ENCODE data around the gene ENTPD2. TPM values are rescaled to one million over a fixed set of nuclear protein-coding genes. Genes with fewer than 3 reads are reported as not detected.

ENTPD2 gene
- total RNA-seq, 2 experiments from 2014 or later, result not detected

- POLR2A ChIA-PET, result interaction anchor here (0.6 kb wide), 1 partner anchor 300 kb away, joined by 3 read pairs; no protein-coding TSS in a partner anchor
These were observed 21.8 kb downstream of the ENTPD2 start, which contains the start of gene FUT7 for GRCh38 chr9:137031904-137032640. TSS of gene FUT7 (minus strand) at chr9:137032088. CDS start at chr9:137031991, 97 bp downstream.

GRCh38 chr9:137030538-137031527, 23.0 kb downstream of the ENTPD2 start:
- H3K36me3 Mint-ChIP-seq, result no peaks in the 10 kb centered on the region
- intact Hi-C loops (cut with micrococcal nuclease), result loop anchor here (5.0 to 10.0 kb wide), 2 partner anchors 34 to 86 kb away; partner anchors contain the start of genes C8G, CLIC3 and FBXW5
- no peaks in the 10 kb centered on the region for H3K9me3 Mint-ChIP-seq
- ChIA-PET POLR2A (interaction anchor here (0.5 kb wide), 1 partner anchor 598 kb away, joined by 3 read pairs; no protein-coding TSS in a partner anchor), CTCF (interaction anchor here (0.6 to 6.8 kb wide), 17 partner anchors 6 to 303 kb away, joined by 3 to 73 read pairs (median 14); partner anchors contain the start of genes AJM1, MAN1B1, NPDC1 and PTGDS)
- H3K27ac Mint-ChIP-seq, result peak overlapping the region; percentile 72
- DNase-seq, result peak; percentile 84
- no peaks in the 10 kb centered on the region for H3K27me3 Mint-ChIP-seq
- peak overlapping the region; percentile 37 for H3K4me3 Mint-ChIP-seq
- peaks cover 57% of the 10 kb centered on the region for H3K4me1 Mint-ChIP-seq (ENCODE audit: low read depth)

More at GRCh38 chr9:137031904-137032640, 21.8 kb downstream of the ENTPD2 start, which contains the start of gene FUT7:
- DNase-seq, result peak; percentile 76
- peak within 1 kb of the TSS; percentile 72 for H3K27ac Mint-ChIP-seq
- CTCF ChIA-PET, result interaction anchor here (0.9 to 5.0 kb wide), 9 partner anchors 15 to 224 kb away, joined by 3 to 73 read pairs (median 4); partner anchors contain the start of genes AJM1, MAN1B1, NPDC1 and RABL6
- no peaks in the 10 kb centered on the region for H3K27me3 Mint-ChIP-seq
- H3K4me3 Mint-ChIP-seq, result peak within 1 kb of the TSS; percentile 48
- intact Hi-C loops (cut with micrococcal nuclease), result loop anchor here (5.0 to 10.0 kb wide), 2 partner anchors 35 to 87 kb away; partner anchors contain the start of genes C8G, CLIC3 and FBXW5
- peaks cover 57% of the 10 kb centered on the region for H3K4me1 Mint-ChIP-seq (ENCODE audit: low read depth)
- H3K9me3 Mint-ChIP-seq, result no peaks in the 10 kb centered on the region
- H3K36me3 Mint-ChIP-seq, result no peaks in the 10 kb centered on the region

- Mint-ChIP-seq H3K36me3 (no peaks in the 10 kb centered on the region), H3K27ac (peak overlapping the region; percentile 72), H3K9me3 (no peaks in the 10 kb centered on the region), H3K27me3 (no peaks in the 10 kb centered on the region), H3K4me1 (ENCODE audit: low read depth) (peaks cover 53% of the 10 kb centered on the region), H3K4me3 (peak overlapping the region; percentile 37)
- intact Hi-C loops (cut with micrococcal nuclease), result loop anchor here (5.0 to 10.0 kb wide), 2 partner anchors 33 to 85 kb away; partner anchors contain the start of genes C8G, CLIC3 and FBXW5
- ChIA-PET CTCF (interaction anchor here (0.6 to 6.8 kb wide), 50 partner anchors 7 to 302 kb away, joined by 3 to 73 read pairs (median 8); partner anchors contain the start of genes AJM1, CLIC3, CYSRT1 and ENTPD2), POLR2A (interaction anchor here (0.6 kb wide), 1 partner anchor 239 kb away, joined by 5 read pairs; the partner anchor contains the start of gene TMEM141)
- peak; percentile 36 for DNase-seq
These were observed 23.9 kb downstream of the ENTPD2 start for GRCh38 chr9:137030006-137030405.

- peak; percentile 84 for DNase-seq
- intact Hi-C loops (cut with micrococcal nuclease), result loop anchor here (5.0 kb wide), 2 partner anchors 38 to 127 kb away; no protein-coding TSS in a partner anchor
- Mint-ChIP-seq H3K4me1 (ENCODE audit: low read depth) (peaks cover 46% of the 10 kb centered on the region), H3K27ac (peak overlapping the region; percentile 1), H3K27me3 (no peaks in the 10 kb centered on the region), H3K4me3 (peak overlapping the region; percentile 55), H3K9me3 (no peaks in the 10 kb centered on the region), H3K36me3 (no peaks in the 10 kb centered on the region)
- ChIA-PET CTCF (interaction anchor here (0.6 to 6.8 kb wide), 56 partner anchors 8 to 301 kb away, joined by 3 to 73 read pairs (median 7); partner anchors contain the start of genes AJM1, CLIC3, CYSRT1 and ENTPD2), POLR2A (interaction anchor here (0.6 to 0.8 kb wide), 2 partner anchors 41 to 238 kb away, joined by 3 to 5 read pairs; partner anchors contain the start of genes SAPCD2 and TMEM141)
These were observed 24.6 kb downstream of the ENTPD2 start for GRCh38 chr9:137029058-137029936.

- no peaks in the 10 kb centered on the region for H3K9me3 Mint-ChIP-seq
- DNase-seq, result peak; percentile 78
- H3K4me1 Mint-ChIP-seq (ENCODE audit: low read depth), result peaks cover 41% of the 10 kb centered on the region
- ChIA-PET CTCF (interaction anchor here (0.7 to 6.8 kb wide), 47 partner anchors 8 to 300 kb away, joined by 3 to 73 read pairs (median 8); partner anchors contain the start of genes AJM1, CLIC3, ENTPD2 and MAN1B1), POLR2A (interaction anchor here (0.8 kb wide), 1 partner anchor 42 kb away, joined by 3 read pairs; the partner anchor contains the start of gene SAPCD2)
- H3K4me3 Mint-ChIP-seq, result peak overlapping the region; percentile 55
- no peaks in the 10 kb centered on the region for H3K27me3 Mint-ChIP-seq
- intact Hi-C loops (cut with micrococcal nuclease), result loop anchor here (5.0 kb wide), 2 partner anchors 39 to 126 kb away; no protein-coding TSS in a partner anchor
- H3K36me3 Mint-ChIP-seq, result no peaks in the 10 kb centered on the region
- H3K27ac Mint-ChIP-seq, result no peak overlapping the region
These were observed 25.4 kb downstream of the ENTPD2 start for GRCh38 chr9:137028263-137029057.

- peaks cover 37% of the 10 kb centered on the region for H3K4me1 Mint-ChIP-seq (ENCODE audit: low read depth)
- ChIA-PET POLR2A (interaction anchor here (1.3 kb wide), 1 partner anchor 32 kb away, joined by 3 read pairs; the partner anchor contains the start of gene CLIC3), CTCF (interaction anchor here (1.0 to 6.8 kb wide), 15 partner anchors 9 to 184 kb away, joined by 3 to 73 read pairs (median 18); partner anchors contain the start of genes AJM1, CLIC3, MAN1B1 and PAXX)
- intact Hi-C loops (cut with micrococcal nuclease), result loop anchor here (5.0 kb wide), 2 partner anchors 40 to 125 kb away; no protein-coding TSS in a partner anchor
- peak within 1 kb of the TSS; percentile 68 for H3K4me3 Mint-ChIP-seq
- H3K9me3 Mint-ChIP-seq, result no peaks in the 10 kb centered on the region
- no peak for DNase-seq
- H3K27me3 Mint-ChIP-seq, result no peaks in the 10 kb centered on the region
- no peaks in the 10 kb centered on the region for H3K36me3 Mint-ChIP-seq
- H3K27ac Mint-ChIP-seq, result no peak within 1 kb of the TSS
These were observed 26.2 kb downstream of the ENTPD2 start, which contains the start of gene ABCA2 for GRCh38 chr9:137027369-137028262. TSS of gene ABCA2 (minus strand) at chr9:137028237. CDS start at chr9:137028140, 97 bp downstream.

GRCh38 chr9:137026828-137027227, 27.0 kb downstream of the ENTPD2 start:
- Mint-ChIP-seq H3K36me3 (no peaks in the 10 kb centered on the region), H3K9me3 (no peaks in the 10 kb centered on the region), H3K27ac (no peak overlapping the region), H3K4me1 (ENCODE audit: low read depth) (peaks cover 29% of the 10 kb centered on the region), H3K4me3 (no peak overlapping the region), H3K27me3 (no peaks in the 10 kb centered on the region)
- POLR2A ChIA-PET, result interaction anchor here (1.2 to 1.3 kb wide), 2 partner anchors 8 to 31 kb away, joined by 3 to 5 read pairs; partner anchors contain the start of gene CLIC3
- CTCF ChIA-PET, result interaction anchor here (0.8 to 6.8 kb wide), 4 partner anchors 10 to 51 kb away, joined by 3 to 56 read pairs (median 15); partner anchors contain the start of gene PTGDS
- no peak for DNase-seq
- intact Hi-C loops (cut with micrococcal nuclease), result loop anchor here (5.0 kb wide), 2 partner anchors 40 to 125 kb away; no protein-coding TSS in a partner anchor

- no peaks in the 10 kb centered on the region for H3K27me3 Mint-ChIP-seq
- intact Hi-C loops (cut with micrococcal nuclease), result loop anchor here (5.0 kb wide), 2 partner anchors 41 to 124 kb away; no protein-coding TSS in a partner anchor
- no peaks in the 10 kb centered on the region for H3K36me3 Mint-ChIP-seq
- H3K4me3 Mint-ChIP-seq, result no peak overlapping the region
- no peak overlapping the region for H3K27ac Mint-ChIP-seq
- DNase-seq, result no peak
- ChIA-PET POLR2A (interaction anchor here (1.2 to 1.3 kb wide), 2 partner anchors 9 to 30 kb away, joined by 3 to 5 read pairs; partner anchors contain the start of gene CLIC3), CTCF (interaction anchor here (0.8 to 6.8 kb wide), 3 partner anchors 11 to 38 kb away, joined by 3 to 56 read pairs (median 4); no protein-coding TSS in a partner anchor)
- no peaks in the 10 kb centered on the region for H3K9me3 Mint-ChIP-seq
- H3K4me1 Mint-ChIP-seq (ENCODE audit: low read depth), result peaks cover 26% of the 10 kb centered on the region
These were observed 27.5 kb downstream of the ENTPD2 start for GRCh38 chr9:137026384-137026783.
